Stimulated activated CD4-positive, alpha-beta T cell treated with anti-CD3 and anti-CD28 coated beads, TNF-alpha, amount 100 ng/mL, for 4 hours (primary cell): ENCODE measurements around the gene PTPRT.

ENCODE experiments used
- DNase-seq, 3 experiments: peaks; one replicate each; pipeline ENCODE4 v3.0.0-alpha.2; 2020; ENCODE audit warnings: low read depth in 3 of 3

PTPRT gene

DNA sequence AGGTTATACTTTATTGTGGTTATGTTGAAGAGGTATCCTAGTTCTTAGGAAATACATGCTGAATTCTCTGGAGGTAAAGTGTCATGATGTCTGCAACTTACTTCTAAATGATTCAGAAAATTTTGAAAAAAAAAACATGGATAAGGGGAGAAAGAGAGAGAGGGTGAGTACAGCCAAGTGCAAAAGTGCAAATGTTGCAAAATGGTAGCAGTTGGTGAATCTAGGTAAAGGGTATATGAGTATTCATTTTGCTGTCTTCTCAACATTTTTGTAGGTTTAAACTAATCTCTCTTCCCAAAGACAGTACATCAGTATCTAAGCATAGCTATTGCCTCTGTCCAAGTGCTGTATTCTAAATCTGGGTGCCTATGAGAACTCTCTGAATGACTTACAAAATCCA is 992.1 kb downstream of the PTPRT start:
- DNase-seq: no peak

DNA sequence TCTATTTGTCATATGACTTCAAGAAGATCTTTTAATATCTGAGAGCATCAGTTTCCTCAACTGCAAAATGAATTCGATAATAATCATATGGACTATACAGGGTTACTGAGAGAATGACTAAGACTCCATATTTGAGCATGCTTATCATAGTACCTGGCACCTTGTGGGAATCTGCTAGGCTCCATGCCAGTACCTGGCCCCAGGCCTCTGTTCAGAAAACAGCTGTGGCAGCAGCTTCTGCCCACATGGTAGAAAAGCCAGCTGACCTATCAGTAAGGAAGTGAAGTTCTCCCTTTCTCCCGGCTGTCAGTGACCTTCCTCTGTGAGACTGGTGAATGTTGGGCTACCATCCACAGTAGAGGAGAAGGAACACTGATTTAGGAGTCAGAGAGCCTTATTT is 996.6 kb downstream of the PTPRT start:
- DNase-seq: no peak

DNA sequence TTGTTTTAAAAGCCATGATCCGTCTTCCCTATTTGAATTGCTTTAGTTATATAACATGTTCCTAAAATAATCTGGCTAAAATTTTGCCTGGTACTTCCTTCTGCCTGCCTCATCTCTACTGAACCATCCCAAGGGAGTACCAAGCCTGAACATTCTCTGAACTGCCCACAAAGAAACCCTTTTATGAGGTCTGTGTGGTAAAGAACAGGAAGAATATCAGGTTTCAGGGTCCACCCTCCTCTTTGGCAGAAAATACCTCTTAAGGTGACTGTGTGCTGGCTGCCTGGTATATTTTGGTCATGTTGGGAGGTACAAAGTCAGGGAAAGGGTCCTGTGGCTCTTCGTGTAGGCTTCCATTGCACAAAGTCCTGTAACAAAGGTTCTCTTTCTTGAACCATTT is 997.4 kb downstream of the PTPRT start:
- no peak for DNase-seq

DNA sequence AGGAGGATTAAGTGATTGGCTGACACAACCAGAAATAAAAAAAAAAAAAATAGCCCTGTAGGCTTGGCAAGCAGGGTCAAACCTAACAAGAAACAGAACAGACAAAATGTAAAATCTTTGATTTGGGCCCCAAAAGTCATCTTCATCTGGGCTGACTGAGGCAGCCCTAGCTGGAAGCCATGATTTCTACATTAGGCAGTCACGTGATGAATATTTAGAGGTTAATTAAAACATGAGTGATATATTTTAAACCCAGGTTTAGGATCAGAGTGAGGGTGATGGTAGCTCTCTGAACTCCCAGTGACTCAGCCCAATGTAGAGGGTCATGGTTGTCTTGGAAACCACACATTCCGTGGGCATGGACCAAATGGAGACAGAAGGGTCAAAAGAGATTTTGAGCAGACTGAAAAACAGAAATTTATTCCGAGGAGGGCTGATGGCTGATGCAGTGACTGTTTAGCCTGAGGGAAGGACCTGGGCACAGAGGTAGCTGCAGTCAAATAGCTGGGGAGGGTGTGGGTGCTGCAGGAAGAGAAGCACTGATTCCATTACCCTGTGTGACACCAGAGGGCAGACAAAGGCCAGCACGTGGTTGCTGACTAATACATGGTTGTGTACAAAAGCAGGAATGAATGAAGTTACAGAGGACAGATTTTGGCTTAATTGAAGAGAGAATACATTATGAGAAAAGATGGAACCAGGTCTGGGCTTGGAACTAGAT is 998.4 kb downstream of the PTPRT start:
- no peak for DNase-seq

DNA sequence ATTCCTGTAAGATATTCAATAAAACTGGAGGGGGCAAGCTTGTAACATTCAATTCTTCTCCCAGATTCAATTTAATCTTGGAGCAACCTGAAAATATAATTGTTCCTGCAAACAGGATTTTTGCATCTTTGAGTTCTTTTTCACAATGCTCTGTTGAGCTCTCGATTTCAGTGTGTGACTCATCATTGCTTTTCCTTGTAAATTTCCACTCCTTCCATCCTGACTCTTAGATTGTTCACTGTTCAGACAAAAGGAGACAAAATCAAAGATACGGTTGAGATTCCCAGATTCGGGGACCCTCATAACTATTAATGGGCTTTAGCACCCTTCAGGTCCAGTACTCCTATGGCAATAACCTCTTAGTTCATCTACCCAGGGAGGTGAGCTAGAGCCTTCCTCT is 999.6 kb downstream of the PTPRT start:
- DNase-seq: no peak

DNA sequence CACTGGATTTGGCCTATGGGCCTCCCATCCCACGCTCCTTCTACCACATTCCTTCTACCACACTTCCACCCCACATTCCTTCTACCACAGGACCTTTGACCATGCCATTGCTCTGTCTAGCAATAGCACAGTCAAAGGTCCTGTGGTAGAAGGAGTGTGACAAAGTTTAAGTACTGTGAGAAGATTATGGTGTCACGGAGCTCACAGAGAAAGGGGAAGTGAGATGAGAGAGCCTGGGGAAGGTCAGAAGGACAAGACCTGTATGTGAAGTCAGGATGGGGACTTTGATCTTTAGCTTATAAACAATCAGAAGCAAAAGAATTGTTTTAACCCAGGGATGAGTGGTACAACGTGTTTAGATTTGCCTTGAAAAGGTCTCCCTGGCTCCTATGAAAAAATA is 1003.4 kb downstream of the PTPRT start:
- DNase-seq: no peak

DNA sequence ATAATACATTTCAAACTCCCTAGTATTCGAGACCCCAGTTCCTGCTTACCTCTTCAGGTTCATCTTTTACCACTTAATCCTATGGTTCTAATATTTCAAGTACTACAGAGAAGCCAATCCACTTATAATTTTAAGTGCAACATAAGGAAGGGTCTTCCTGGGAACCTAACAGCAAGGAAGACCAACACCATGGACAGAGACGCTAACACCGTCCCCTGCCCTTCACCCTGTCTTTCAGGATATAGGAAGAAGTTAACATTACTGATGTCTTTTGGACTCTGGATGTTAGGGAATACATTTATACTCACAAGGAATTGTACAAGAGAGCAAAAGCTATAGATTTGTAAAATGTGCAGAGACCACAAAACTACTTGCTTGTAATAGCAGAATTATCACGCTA is 1006.6 kb downstream of the PTPRT start:
- no peak for DNase-seq

DNA sequence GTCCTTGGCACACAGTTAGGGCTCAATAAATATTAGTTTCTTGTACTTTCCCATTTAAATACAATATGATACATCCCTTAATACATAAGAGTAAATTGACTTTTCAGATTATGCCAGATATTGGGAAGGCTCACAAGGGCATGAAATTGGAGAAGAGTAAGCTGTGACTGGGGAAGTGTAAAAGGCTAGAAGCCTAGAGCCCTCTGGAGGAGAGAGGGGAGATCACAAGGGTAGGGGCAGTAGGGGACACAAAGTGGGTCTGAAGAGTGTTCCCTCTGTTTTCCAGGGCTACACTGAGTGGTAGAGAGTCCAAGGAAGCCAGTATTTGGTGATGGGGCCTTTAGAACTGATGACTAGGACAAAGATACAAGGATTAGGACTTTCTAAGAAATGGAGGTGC is 1008.6 kb downstream of the PTPRT start:
- DNase-seq: no peak

DNA sequence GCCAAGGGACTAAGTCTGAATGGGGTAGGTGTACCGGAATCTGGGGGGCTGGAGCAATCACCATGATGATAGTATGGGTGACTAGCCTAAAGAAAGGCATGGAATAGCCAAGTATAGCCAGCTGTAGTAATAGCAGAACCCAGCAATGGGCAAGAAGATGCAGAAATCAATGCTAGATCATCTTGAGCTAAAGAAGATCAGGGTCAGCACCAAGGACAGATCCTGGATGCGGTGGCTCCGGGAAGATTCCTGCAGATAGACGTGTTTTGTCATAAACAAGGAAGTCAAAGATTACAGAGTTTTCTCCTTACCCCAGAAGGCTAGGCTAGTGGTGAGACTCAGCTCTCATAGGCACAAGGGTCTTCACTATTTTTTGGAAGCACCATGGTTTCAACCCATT is 1009.9 kb downstream of the PTPRT start:
- no peak for DNase-seq

DNA sequence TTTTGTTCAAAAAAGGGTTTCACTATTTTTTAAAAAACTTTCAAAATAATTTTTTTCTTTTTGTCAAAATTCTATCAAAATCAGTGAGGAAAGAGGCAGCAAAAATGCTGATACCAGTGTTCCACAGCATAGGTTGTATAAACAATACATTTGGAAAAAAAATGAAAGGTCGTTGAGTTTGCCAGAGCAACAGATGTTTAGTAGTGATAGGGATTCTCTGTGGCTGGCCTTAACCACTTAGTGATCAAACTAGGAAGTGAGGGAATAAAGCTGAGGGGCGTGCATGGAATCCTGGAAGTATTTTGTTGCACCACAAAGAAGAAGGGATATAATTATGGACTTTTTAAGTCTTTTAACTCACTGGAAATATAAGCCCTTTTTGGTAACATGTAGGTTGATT is 1016.3 kb downstream of the PTPRT start:
- no peak for DNase-seq

DNA sequence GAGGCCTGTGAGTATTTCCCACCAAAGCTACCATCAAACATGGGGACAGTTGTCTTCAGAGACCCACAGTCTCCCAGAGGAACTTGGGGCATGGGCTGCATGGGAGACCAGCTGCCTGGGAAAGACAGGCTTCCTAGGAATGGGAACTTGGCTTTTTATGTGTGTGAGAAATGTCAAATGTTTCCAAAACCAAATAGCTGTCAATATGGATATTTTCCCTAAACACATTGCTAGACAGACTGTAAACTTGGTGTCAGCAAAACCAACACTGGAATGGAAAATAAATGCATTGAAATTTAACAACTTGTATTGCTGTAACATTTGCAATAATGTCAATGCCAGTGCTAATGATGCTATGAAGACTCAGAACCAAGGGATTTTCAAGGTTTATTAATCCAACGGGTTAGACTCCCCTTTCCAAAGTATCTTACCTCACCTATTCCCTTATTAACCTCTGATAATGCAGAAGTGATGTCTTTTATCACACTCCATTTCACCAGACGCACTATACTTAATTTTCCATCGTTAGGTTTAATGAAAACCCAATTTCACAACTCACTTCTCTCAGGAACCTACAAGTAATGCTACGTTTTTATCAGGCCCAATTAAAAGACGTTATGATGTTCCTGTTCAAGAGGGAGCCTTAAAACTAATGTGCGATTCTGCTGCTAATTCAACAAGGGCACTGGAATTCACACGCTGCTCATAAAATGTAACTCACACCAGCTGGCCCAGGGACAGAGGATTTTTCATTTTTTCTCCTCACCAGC is 1025.4 kb downstream of the PTPRT start:
- DNase-seq: no peak

DNA sequence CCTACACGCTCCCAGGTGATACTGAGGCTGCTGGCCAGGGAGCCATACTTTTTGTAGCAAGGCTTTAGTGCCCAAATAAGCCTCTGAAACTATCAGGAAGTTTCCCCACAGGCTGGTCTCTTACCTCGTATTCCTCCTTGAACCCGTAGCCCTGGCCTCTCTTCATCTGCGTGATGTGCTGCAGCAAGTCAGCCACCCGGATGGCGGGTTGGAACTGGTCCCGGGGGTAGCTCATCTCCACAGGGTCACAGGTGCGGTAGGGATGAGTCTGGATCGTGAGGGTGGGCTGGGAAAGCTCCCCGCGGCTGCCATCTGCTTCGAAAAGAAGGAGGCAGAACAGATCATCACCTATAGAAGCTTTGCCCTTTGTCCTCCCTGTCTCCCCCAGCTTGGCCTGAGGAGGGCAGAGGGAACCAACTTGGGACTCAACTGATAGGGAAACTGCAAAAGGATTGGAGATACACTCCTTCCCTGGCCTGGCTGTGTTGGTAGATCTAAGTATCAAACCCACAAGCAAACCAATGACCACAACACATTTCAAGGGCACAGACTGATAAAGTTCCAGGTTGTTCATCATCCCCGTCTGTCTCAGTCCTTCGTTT is 1028.4 kb downstream of the PTPRT start:
- DNase-seq: no peak

DNA sequence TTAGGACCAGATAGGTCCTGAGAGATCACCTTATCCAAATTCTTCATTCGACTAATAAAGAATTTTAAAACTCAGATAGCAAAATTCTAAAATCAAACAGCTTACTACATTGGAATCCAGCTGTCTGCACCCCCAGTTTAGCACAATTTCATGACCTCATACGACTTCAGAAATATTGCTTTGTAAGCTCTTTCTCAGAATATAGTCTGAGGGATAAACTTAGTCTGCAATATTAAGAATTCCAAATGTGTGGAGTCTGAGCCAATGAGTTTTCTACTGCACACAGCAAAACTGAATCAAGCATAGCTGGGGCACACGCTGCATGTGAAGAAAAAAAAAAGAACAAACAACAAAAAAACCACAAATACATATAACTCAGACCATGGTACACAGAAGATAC is 1029.9 kb downstream of the PTPRT start:
- DNase-seq: no peak

DNA sequence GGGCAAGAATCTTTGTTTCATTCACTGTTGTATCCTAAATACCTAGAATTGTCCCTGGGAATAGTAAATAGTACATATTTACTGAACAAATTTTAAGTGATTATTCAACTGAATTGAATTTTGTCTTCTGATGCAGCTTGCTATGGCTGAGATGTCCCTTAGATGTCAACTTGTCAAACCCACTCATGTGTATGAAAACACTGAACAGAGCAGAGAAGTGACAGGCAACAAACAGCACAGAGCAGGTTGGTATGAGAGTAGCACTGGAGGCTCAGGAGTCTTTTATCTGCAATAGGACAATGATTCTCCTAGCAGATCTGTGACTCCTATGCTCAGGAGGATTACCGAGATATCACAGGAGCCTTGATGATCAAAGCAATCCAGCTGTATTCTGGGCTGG is 1031.4 kb downstream of the PTPRT start:
- no peak for DNase-seq

DNA sequence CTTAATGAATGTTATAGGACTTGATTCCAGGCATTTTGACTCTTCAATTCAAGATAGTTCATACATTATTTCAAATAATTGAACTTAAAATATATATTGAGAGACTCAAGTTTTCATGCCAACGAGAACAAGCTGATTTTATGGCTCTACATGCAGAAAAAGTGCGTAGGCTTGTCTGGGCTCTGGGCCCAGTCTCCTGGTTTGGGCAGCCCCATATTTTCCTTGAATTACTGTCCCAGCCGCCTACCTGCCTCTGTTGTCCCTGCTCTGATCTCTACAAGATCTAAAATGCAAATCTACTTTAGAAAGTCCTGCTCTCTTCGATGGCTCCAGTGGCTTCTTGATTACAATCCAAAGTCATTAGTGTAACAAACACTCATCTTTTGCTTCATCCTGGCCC is 1034.1 kb downstream of the PTPRT start:
- DNase-seq: no peak

DNA sequence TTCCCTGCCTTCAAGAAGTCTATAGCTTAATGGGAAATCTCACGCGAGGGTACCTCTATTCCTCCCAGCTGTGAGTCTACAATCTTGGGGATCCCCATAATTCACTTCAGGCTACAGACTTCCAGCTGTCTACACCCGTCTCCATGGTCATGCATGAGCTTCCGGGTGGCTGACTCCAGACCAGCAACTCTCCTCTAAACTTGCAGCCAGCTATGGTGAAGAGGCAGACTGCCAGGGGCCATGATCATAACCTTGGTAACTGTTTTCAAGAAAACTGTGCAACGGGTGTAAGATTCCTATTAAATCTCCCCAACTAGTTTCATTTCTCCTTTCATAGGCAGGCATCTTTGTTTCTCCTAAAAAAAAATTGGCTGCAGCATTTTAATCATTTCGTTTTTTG is 1037.1 kb downstream of the PTPRT start:
- no peak for DNase-seq

DNA sequence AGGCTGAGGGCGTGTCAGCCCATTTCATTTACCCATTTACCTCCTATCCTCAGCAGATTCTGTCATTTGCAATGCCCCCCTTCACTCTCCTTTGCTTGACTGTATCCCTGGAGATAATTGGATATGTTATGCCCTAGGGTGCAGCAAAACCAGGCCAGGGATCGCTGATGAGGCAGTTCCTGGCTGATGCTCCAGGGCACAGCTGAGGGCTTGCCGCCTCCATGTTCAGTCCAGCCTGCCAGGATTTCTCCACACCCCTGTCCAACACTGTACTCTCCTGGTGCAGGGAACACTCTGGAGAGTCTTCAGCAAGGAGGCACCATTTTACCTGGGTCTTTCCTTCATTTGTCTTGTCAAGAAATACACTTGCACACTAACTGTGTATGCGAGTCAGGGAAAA is 1039.5 kb downstream of the PTPRT start:
- DNase-seq: no peak

DNA sequence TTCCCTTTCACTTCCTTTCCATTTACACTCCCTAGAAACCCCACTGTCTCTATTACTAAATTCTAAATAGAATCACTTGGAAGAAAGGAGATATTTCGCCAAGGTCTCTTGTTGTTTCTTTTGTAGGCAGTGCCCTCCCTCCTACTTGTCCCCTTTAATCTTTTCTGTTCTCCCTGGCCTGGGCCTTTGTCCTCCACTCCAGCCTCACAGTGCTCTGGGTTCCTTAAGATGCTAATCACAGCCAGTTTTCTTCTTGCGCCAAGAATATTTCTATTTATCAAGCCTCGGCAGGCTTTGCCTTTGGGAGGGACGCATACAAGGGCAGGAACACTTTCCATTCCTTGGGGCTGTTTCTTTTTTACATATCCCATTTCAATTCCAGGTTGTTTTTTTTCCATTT is 1051.0 kb downstream of the PTPRT start:
- no peak for DNase-seq

DNA sequence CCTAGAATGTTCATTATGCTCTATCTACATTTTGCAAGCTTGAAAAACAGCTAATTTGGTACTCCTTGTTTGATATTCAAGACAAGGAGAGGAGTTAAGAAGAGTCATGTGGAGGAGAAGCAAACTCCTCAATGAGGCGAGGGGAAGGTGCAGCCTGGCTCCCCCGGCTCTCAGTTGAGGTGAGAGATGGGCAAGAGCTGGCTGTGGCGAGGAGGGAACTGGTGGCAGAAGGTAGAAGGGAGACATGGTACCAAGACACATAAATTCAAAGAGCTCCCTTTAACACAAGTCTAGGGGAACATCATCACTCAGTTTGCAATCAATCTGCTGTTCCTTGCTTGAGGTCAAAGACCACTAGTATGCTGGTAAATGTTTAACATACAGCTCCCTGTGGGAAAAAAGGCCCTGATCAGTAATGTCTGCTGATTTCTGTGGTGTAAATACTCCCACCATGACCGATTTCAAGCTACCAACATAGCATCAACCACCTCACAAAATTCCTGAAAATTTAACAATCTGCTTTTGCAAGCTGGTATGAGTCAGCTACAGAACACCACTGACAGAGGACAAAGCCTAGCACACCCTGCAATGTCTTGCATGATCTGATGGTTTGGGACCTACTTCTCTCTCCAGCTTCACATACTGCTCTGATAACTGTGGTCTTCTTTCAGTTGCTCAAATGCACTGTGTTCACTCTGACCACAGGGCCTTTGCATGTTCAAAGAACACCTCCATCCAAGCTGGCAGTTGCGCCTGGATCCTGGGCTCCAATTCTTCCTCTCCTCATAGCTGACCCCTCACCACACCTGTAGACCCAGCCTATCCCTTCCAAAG is 1055.2 kb downstream of the PTPRT start:
- DNase-seq: no peak

DNA sequence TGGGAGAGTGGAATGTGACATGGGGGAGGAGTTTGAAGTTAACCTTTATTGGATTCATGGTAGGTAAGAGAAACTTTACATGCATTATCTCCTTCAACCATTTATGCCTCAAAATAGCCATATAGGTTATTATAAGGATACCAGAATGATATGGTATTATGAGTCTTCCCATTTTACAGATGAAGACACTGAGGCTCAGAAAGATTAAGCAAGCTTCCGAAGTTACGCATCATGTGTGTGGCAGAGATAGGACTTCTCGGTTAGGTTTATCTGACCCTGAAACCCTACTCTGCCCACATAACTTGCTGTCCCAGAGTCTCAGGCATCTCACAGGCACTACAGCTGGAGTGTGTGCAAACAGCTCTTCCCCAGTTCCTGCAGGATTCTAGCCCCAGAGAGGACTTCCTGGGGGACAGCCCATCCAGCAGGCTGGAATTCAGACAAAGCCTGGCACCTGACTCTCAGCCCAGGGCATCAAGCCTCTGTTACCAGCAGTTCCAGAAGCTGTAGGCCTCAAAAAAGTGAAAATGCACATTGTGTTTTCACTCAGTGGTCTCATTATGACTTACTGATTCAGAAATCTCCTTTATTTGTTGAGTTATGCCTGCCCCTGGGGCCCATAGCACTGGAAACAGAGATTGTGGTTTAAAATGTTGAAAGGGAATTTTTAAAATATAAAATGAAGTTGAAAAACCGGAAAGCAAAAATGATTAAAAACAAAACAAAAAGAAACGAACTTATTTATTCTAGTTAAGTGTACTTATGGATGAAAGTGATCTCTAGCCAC is 1058.7 kb downstream of the PTPRT start:
- DNase-seq: no peak

DNA sequence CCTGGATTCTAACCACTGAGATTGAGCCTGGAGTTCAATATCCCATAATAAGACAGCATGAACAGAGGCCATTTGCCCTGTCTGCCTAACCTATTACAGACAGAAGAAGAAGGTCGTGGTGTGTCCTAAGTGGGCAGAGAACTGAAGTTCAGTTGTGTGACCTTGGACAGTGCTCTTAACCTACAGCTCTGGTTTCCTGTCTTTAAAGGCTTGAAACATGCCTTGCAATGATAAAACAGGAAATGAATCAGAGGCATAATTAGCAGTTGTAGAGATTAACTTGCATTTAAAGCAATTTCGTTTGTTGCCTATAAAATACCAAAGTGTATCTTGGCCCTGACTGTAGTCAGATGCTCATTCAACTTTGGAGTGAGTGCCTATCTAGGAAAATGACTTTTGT is 1064.3 kb downstream of the PTPRT start:
- no peak for DNase-seq
